HEK293T (cell line): ENCODE measurements around the gene RGS3.

Experiments used
- CTCF ChIA-PET: fragments of 350-600 bp; formaldehyde crosslinking; extraction: SDS; loops from one replicate; lab custom pipeline; 2021; ENCODE audit warnings: antibody characterized with exemption, inconsistent platforms; lab: Yijun Ruan, JAX
- POLR2A ChIA-PET: fragments of 350-600 bp; formaldehyde crosslinking; extraction: SDS; loops from one replicate; lab custom pipeline; 2020; ENCODE audit warnings: antibody characterized with exemption, inconsistent platforms; lab: Yijun Ruan, JAX
- DNase-seq: peaks from one replicate; pipeline ENCODE4 v3.0.0; 2012; ENCODE audit warnings: mixed read lengths; ENCODE audit errors: extremely low spot score
- ARNT ChIP-seq: fragments of 450-650 bp; IDR thresholded peaks from 2 replicates; pipeline ENCODE4 v1.6.1; 2017; ENCODE audit warnings: mild to moderate bottlenecking
- BHLHE40 ChIP-seq: fragments of 450-650 bp; IDR thresholded peaks from 2 replicates; pipeline ENCODE4 v1.6.1; 2016; ENCODE audit warnings: mild to moderate bottlenecking, moderate library complexity, borderline replicate concordance
- CTBP1 ChIP-seq: fragments of 450-650 bp; IDR thresholded peaks from 2 replicates; pipeline ENCODE4 v1.6.1; 2016; ENCODE audit warnings: borderline replicate concordance
- ELF4 ChIP-seq: fragments of 450-650 bp; IDR thresholded peaks from 2 replicates; pipeline ENCODE4 v1.6.1; 2017; ENCODE audit warnings: antibody characterized with exemption
- FOXA1 ChIP-seq: fragments of 450-650 bp; IDR thresholded peaks from 2 replicates; pipeline ENCODE4 v1.6.1; 2016; ENCODE audit warnings: mild to moderate bottlenecking
- FOXK2 ChIP-seq: fragments of 450-650 bp; IDR thresholded peaks from 2 replicates; pipeline ENCODE4 v1.6.1; 2016; ENCODE audit warnings: mild to moderate bottlenecking
- FOXM1 ChIP-seq: fragments of 450-650 bp; IDR thresholded peaks from 2 replicates; pipeline ENCODE4 v1.6.1; 2017; ENCODE audit warnings: mild to moderate bottlenecking, borderline replicate concordance
- HDGF ChIP-seq: fragments of 450-650 bp; IDR thresholded peaks from 2 replicates; pipeline ENCODE4 v1.6.1; 2017; ENCODE audit warnings: antibody characterized with exemption, borderline replicate concordance
- L3MBTL2 ChIP-seq: fragments of 450-650 bp; conservative IDR thresholded peaks from 2 replicates; pipeline ENCODE4 v1.6.1; 2016; ENCODE audit warnings: mild to moderate bottlenecking
- LEF1 ChIP-seq: fragments of 450-650 bp; IDR thresholded peaks from 2 replicates; pipeline ENCODE4 v1.6.1; 2017; ENCODE audit warnings: mild to moderate bottlenecking, borderline replicate concordance
- NFRKB ChIP-seq: fragments of 450-650 bp; IDR thresholded peaks from 2 replicates; pipeline ENCODE4 v1.6.1; 2016; ENCODE audit warnings: mild to moderate bottlenecking, moderate library complexity
- SP1 ChIP-seq: fragments of 450-650 bp; IDR thresholded peaks from 2 replicates; pipeline ENCODE4 v1.6.1; 2017
- SUZ12 ChIP-seq: fragments of 450-650 bp; IDR thresholded peaks from 2 replicates; pipeline ENCODE4 v1.6.1; 2016; ENCODE audit warnings: mild to moderate bottlenecking
- TARDBP ChIP-seq: fragments of 450-650 bp; IDR thresholded peaks from 2 replicates; pipeline ENCODE4 v1.6.1; 2016
- ZNF384 ChIP-seq: fragments of 450-650 bp; IDR thresholded peaks from 2 replicates; pipeline ENCODE4 v1.6.1; 2016
- TF ChIP-seq, protein P1 (sequence below): fragments of 450-650 bp; IDR thresholded peaks from 2 replicates; pipeline ENCODE4 v1.6.1; 2016

The RGS3 gene

DNA sequence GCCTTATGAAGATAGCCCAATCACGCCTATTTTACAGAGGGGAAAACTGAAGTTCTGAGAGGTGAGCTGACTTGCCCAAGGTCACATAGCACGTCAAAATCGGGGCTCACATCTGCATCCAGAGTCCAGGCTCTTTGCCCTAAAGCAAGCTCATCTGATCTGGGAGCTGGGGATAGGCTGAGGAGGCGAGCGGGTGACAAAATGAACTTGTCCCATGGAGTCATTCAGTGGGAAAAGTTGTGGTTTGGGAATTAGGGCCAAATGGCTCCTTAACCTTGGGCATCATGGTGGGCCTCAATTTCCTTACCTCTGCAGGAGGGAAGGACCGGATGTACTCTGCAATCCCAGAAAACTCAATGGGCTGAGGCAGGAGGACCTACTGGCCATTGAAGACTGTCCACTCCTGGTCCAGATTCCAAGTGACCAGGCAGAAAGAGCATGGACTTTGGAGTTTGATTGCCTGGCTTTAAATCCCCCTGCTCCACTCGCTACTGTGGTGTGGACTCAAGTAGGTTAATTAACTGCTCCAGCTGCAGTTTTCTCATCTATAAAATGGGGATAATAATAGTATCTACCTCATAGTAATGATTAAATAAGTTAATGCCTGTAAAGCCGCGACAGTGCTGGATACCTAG, 160.4 kb downstream of the RGS3 start:
- TF ChIP-seq BHLHE40 (no peak), FOXA1 (no peak), L3MBTL2 (no peak), TARDBP (no peak), HDGF (no peak), SP1 (no peak), NFRKB (no peak), ELF4 (no peak), ARNT (no peak), ZNF384 (no peak), FOXK2 (no peak), CTBP1 (no peak), SUZ12 (no peak), LEF1 (no peak), FOXM1 (no peak)
- TF ChIP-seq, protein P1, sequence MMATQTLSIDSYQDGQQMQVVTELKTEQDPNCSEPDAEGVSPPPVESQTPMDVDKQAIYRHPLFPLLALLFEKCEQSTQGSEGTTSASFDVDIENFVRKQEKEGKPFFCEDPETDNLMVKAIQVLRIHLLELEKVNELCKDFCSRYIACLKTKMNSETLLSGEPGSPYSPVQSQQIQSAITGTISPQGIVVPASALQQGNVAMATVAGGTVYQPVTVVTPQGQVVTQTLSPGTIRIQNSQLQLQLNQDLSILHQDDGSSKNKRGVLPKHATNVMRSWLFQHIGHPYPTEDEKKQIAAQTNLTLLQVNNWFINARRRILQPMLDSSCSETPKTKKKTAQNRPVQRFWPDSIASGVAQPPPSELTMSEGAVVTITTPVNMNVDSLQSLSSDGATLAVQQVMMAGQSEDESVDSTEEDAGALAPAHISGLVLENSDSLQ = no peak
- ChIA-PET POLR2A (no interaction called here), CTCF (no interaction called here)
- DNase-seq = no peak

DNA sequence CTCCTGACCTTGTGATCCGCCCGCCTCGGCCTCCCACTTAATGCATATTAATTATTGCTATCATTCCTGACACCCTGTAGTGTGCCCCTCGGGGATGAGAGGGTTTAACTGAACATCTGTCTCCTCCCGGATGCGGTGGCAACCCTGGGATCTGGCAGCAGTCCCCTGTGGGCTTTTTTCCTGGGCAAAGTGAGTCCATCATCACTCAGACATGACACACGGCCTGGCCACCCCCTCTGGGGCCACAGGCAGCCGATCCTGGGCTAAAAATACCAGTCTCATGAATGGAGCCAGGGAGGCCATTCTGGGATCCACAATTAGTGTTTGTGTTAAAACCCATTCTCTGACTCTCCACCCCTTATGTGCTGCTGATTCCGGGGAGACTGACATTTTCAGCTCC, 161.2 kb downstream of the RGS3 start:
- CTCF ChIA-PET = no interaction called here
- POLR2A ChIA-PET = interaction anchor here (0.6 kb wide), 1 partner anchor 30 kb away, joined by 3 read pairs; no protein-coding TSS in a partner anchor
- DNase-seq = no peak
- no peak for TF ChIP-seq CTBP1

DNA sequence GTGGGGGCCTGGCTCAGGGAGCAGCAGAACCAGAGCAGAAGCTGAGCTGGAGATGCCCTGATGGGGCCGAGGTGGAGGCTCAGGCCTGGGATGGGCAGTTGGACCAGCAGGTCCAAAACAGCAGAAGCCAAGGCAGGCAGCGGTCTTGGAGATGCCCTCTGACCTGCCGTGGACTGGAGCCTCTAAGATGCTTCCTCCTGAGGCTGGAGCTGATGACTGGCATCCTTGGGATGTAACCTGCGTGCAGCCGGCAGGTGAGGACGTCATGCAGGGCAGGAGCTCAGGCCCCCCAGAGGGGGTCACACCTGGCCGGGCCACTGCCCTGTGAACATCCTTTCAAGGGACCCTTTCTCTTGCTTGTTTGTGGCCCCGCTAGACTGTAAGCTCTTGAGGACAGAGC, 162.0 kb downstream of the RGS3 start:
- CTCF ChIA-PET = no interaction called here
- DNase-seq = no peak
- TF ChIP-seq ARNT (no peak), LEF1 (no peak), FOXM1 (no peak), ZNF384 (no peak), TARDBP (no peak), HDGF (no peak), NFRKB (no peak), BHLHE40 (no peak), SP1 (no peak), CTBP1 (no peak), FOXA1 (no peak), ELF4 (no peak), SUZ12 (no peak), L3MBTL2 (no peak)
- POLR2A ChIA-PET = interaction anchor here (0.6 kb wide), 1 partner anchor 31 kb away, joined by 3 read pairs; no protein-coding TSS in a partner anchor

DNA sequence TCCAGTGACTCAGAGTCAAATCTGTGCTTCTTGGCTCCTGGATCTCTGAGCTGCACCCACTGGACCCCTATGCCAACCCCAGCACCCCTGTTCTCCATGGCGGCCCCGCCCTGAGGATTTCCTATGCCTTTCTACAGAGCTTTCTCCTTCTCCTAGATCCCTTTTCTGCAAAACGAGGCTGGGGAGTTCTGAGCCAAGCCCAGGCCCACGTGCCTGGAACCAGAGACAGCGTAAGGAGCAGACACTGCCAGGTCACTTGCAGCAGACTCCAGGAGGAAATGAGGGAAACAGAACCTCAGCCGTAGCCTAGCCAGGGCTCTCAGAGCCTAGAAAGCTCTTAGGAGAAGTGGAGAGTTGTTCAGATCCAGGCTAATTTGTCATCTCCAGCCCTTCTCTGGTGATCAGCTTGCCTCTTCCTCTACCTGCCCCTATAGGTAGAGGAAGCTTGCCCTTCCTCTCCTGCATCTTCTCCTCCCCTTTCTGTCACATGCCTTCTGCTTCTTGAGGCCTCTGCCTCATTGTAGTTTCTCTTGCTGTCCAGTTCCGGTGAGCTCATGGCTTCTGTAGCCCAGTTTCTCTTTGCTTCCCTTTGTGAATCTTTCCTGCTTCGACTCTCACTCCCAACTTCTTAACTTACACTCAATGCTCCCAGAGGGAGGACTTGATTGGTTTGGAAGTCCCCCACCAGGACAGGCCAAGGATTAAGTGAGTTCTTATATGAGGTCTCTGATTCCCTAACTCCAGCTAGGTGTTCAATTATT, 163.4 kb downstream of the RGS3 start:
- CTCF ChIA-PET = no interaction called here

DNA sequence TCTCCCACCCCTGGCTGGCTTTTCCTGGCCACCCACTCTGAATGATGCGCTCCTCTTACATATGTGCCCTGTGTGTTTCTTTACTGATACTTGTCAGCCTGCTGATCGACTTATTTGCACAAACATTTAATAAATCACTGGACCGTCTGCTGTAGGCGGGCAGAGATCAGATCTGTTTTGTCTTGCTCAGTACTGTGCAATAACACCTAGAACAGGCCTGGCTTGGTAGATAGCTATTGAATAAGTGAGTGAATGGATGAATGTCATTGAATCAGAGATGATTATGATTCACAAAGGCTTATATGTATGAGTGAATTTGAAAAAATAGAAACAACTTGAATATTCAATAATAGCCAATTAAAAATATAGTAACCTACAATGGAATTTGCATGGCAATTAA, 165.1 kb downstream of the RGS3 start:
- CTCF ChIA-PET = no interaction called here
- POLR2A ChIA-PET = no interaction called here
- no peak for DNase-seq
- no peak for TF ChIP-seq ELF4
- no peak for TF ChIP-seq SUZ12
- no peak for TF ChIP-seq L3MBTL2
- no peak for TF ChIP-seq ARNT
- no peak for TF ChIP-seq HDGF
- no peak for TF ChIP-seq ZNF384
- TF ChIP-seq NFRKB = no peak
- no peak for TF ChIP-seq CTBP1
- TF ChIP-seq, protein P1 = no peak
- TF ChIP-seq TARDBP = no peak
- no peak for TF ChIP-seq FOXK2
- no peak for TF ChIP-seq LEF1
- TF ChIP-seq FOXM1 = no peak
- no peak for TF ChIP-seq BHLHE40
- no peak for TF ChIP-seq FOXA1
- no peak for TF ChIP-seq SP1

More for the DNA sequence above, 163.4 kb downstream of the RGS3 start:
- DNase-seq = no peak
- POLR2A ChIA-PET = no interaction called here
- TF ChIP-seq FOXK2 (no peak), SUZ12 (no peak), CTBP1 (no peak), L3MBTL2 (no peak), HDGF (no peak), ARNT (no peak), FOXA1 (no peak), ELF4 (no peak), LEF1 (no peak), NFRKB (no peak), BHLHE40 (no peak), FOXM1 (no peak), TARDBP (no peak), ZNF384 (no peak)
- TF ChIP-seq, protein P1 = no peak
